ENCODE results near the gene PPA1. TPM values are rescaled to one million over a fixed set of nuclear protein-coding genes. Genes with fewer than 3 reads are reported as not detected.

PPA1 gene
- total and polyA plus RNA-seq, 2 donors (not counting 3 experiments of a cell fraction or from before 2014, with no cell fraction given): 63.5 to 140 TPM

- peak; percentile 67 for FAIRE-seq
Observed at GRCh38 chr10:70169649-70170364, 63.4 kb downstream of the PPA1 start.

More at GRCh38 chr10:70169649-70170364, 63.4 kb downstream of the PPA1 start:
- no peak for TF ChIP-seq EZH2 (IDR thresholded peaks at IDR 0.05; ENCODE audit: borderline replicate concordance, low read depth, low read length, severe bottlenecking)
- TF ChIP-seq FOS (IDR thresholded peaks at IDR 0.05; ENCODE audit: borderline replicate concordance, insufficient read depth, low read length): no peak
- TF ChIP-seq JUN (IDR thresholded peaks at IDR 0.05; ENCODE audit: borderline replicate concordance, insufficient read depth, insufficient read length, low read depth): no peak
- TF ChIP-seq GATA2 (IDR thresholded peaks at IDR 0.05; ENCODE audit: insufficient read depth, insufficient read length, low read depth, low read length): no peak
- no peak for TF ChIP-seq POLR2AphosphoS5 (IDR thresholded peaks at IDR 0.05; ENCODE audit: insufficient read depth, low read depth, low read length)
- no peak for TF ChIP-seq CTCF (IDR thresholded peaks at IDR 0.05; ENCODE audit: extremely low read depth in 1 of 2, insufficient read depth in 1 of 2, low read depth in 1 of 2, low read length in 2 of 2)
- TF ChIP-seq MAX (IDR thresholded peaks at IDR 0.05; ENCODE audit: insufficient read depth, insufficient read length): no peak
- dilution Hi-C loops (cut with MboI; ENCODE audit: extremely low pct_ligation_motif_present, low sequenced_read_pairs): no loop called here
- H3K27ac ChIP-seq (ENCODE audit: insufficient read depth, low read depth, low read length): peak overlapping the region; percentile 90
- H3K4me3 ChIP-seq (replicated peaks in 1 of 3; ENCODE audit: insufficient read depth in 1 of 3, low read depth in 1 of 3, low read length in 3 of 3): peak overlapping the region; percentile 72 to 96 (median 85)
- H3K9me3 ChIP-seq (replicated peaks; ENCODE audit: control insufficient read depth, insufficient read depth, low read length): no peaks in the 10 kb centered on the region
- H3K4me2 ChIP-seq (ENCODE audit: insufficient read depth, low read length): peak overlapping the region; percentile 94
- POLR2A ChIA-PET: interaction anchor here (0.6 to 2.0 kb wide), 14 partner anchors 8 to 603 kb away, joined by 3 to 24 read pairs (median 4); partner anchors contain the start of gene TYSND1
- peak overlapping the region; percentile 23 for H2AFZ ChIP-seq (ENCODE audit: low read depth, low read length)
- no peaks in the 10 kb centered on the region for H3K27me3 ChIP-seq (ENCODE audit: control insufficient read depth in 2 of 2, insufficient read depth in 2 of 2, low read length in 2 of 2)
- peaks cover 53% of the 10 kb centered on the region for H3K79me2 ChIP-seq (ENCODE audit: control insufficient read depth, insufficient read depth, low read length)
- peak; percentile 50 for DNase-seq (ENCODE audit: low read depth, low spot score)
- TSS peak; percentile 50 for BruUV-seq (replicated peaks)
- peaks cover 2 to 8% of the 10 kb centered on the region in 2 experiments for H3K36me3 ChIP-seq (ENCODE audit: control insufficient read depth in 2 of 2, extremely low read depth in 1 of 2, insufficient read depth in 2 of 2, low read length in 2 of 2)
- intact Hi-C loops (cut with micrococcal nuclease): loop anchor here (1.0 kb wide), 2 partner anchors 24 to 63 kb away; partner anchors contain the start of genes PPA1 and TYSND1
- H3K4me1 ChIP-seq (ENCODE audit: control insufficient read depth, extremely low read depth, insufficient read depth, low read length): peaks cover 20% of the 10 kb centered on the region
- H4K20me1 ChIP-seq (replicated peaks; ENCODE audit: control insufficient read depth, extremely low read depth, insufficient read depth, low read length): no peaks in the 10 kb centered on the region
- H3K9ac ChIP-seq (replicated peaks; ENCODE audit: extremely low read depth, insufficient read depth, low read length): peak overlapping the region; percentile 98
- CTCF ChIA-PET: interaction anchor here (0.7 to 1.4 kb wide), 5 partner anchors 23 to 195 kb away, joined by 3 to 9 read pairs (median 6); partner anchors contain the start of gene TYSND1
- H3K9me1 ChIP-seq (replicated peaks; ENCODE audit: control insufficient read depth, extremely low read depth, insufficient read depth, low read length): no peaks in the 10 kb centered on the region
